Measurements from ENCODE around the gene TAS2R20. TPM values are rescaled to one million over a fixed set of nuclear protein-coding genes. Genes with fewer than 3 reads are reported as not detected.

TAS2R20 gene
- total and polyA plus RNA-seq, 2 experiments from 2014 or later, result 0.61 to 3.6 TPM

GRCh38 chr12:11007608-11008007, 9.5 kb upstream of the TAS2R20 start:
- no peaks in the 10 kb centered on the region for H3K36me3 ChIP-seq
- no peak overlapping the region for H3K4me3 ChIP-seq
- no peak for TF ChIP-seq CTCF (IDR thresholded peaks at IDR 0.05; ENCODE audit: low read depth, low read length)
- H3K9me3 ChIP-seq (ENCODE audit: low read depth), result no peaks in the 10 kb centered on the region
- no peak for DNase-seq (ENCODE audit: low read depth in 1 of 2, low spot score in 1 of 2)
- no peak overlapping the region for H3K27ac ChIP-seq
- H3K27me3 ChIP-seq, result no peaks in the 10 kb centered on the region
- H3K4me1 ChIP-seq (ENCODE audit: low read depth), result no peaks in the 10 kb centered on the region

GRCh38 chr12:10994307-10994706, 3.8 kb downstream of the TAS2R20 start:
- Histone ChIP-seq H3K27ac (no peak overlapping the region), H3K9me3 (ENCODE audit: low read depth) (no peaks in the 10 kb centered on the region), H3K4me1 (ENCODE audit: low read depth) (no peaks in the 10 kb centered on the region), H3K36me3 (peaks cover 3% of the 10 kb centered on the region), H3K4me3 (no peak overlapping the region), H3K27me3 (no peaks in the 10 kb centered on the region)
- TF ChIP-seq CTCF (IDR thresholded peaks at IDR 0.05; ENCODE audit: low read depth, low read length), result no peak
- no peak for DNase-seq (ENCODE audit: low read depth in 1 of 2, low spot score in 1 of 2)

GRCh38 chr12:10989107-10989506, 9.0 kb downstream of the TAS2R20 start:
- no peak overlapping the region for H3K4me3 ChIP-seq
- H3K4me1 ChIP-seq (ENCODE audit: low read depth), result no peaks in the 10 kb centered on the region
- H3K27ac ChIP-seq, result no peak overlapping the region
- DNase-seq (ENCODE audit: low read depth in 1 of 2, low spot score in 1 of 2), result no peak
- no peak for TF ChIP-seq CTCF (IDR thresholded peaks at IDR 0.05; ENCODE audit: low read depth, low read length)
- no peaks in the 10 kb centered on the region for H3K9me3 ChIP-seq (ENCODE audit: low read depth)
- H3K36me3 ChIP-seq, result no peaks in the 10 kb centered on the region
- H3K27me3 ChIP-seq, result no peaks in the 10 kb centered on the region

GRCh38 chr12:10986812-10987211, 11.3 kb downstream of the TAS2R20 start, which contains the start of gene TAS2R50:
Gene TAS2R50, minus strand, starts transcription at chr12:10986912. Its CDS starts 52 bp downstream, at chr12:10986860.
- Histone ChIP-seq H3K4me1 (ENCODE audit: low read depth) (no peaks in the 10 kb centered on the region), H3K27ac (no peak within 1 kb of the TSS), H3K36me3 (no peaks in the 10 kb centered on the region), H3K27me3 (no peaks in the 10 kb centered on the region), H3K4me3 (no peak within 1 kb of the TSS), H3K9me3 (ENCODE audit: low read depth) (no peaks in the 10 kb centered on the region)
- no peak for TF ChIP-seq CTCF (IDR thresholded peaks at IDR 0.05; ENCODE audit: low read depth, low read length)
- DNase-seq (ENCODE audit: low read depth in 1 of 2, low spot score in 1 of 2), result no peak

GRCh38 chr12:10982244-10982643, 15.9 kb downstream of the TAS2R20 start:
- no peak overlapping the region for H3K27ac ChIP-seq
- H3K4me3 ChIP-seq, result no peak overlapping the region
- H3K36me3 ChIP-seq, result no peaks in the 10 kb centered on the region
- no peaks in the 10 kb centered on the region for H3K27me3 ChIP-seq
- H3K9me3 ChIP-seq (ENCODE audit: low read depth), result no peaks in the 10 kb centered on the region
- no peak for DNase-seq (ENCODE audit: low read depth in 1 of 2, low spot score in 1 of 2)
- H3K4me1 ChIP-seq (ENCODE audit: low read depth), result no peaks in the 10 kb centered on the region
- TF ChIP-seq CTCF (IDR thresholded peaks at IDR 0.05; ENCODE audit: low read depth, low read length), result no peak

GRCh38 chr12:10974965-10975364, 23.1 kb downstream of the TAS2R20 start:
- no peaks in the 10 kb centered on the region for H3K4me1 ChIP-seq (ENCODE audit: low read depth)
- H3K4me3 ChIP-seq, result no peak overlapping the region
- H3K27ac ChIP-seq, result no peak overlapping the region
- no peaks in the 10 kb centered on the region for H3K27me3 ChIP-seq
- no peak for TF ChIP-seq CTCF (IDR thresholded peaks at IDR 0.05; ENCODE audit: low read depth, low read length)
- no peaks in the 10 kb centered on the region for H3K36me3 ChIP-seq
- no peaks in the 10 kb centered on the region for H3K9me3 ChIP-seq (ENCODE audit: low read depth)
- no peak for DNase-seq (ENCODE audit: low read depth in 1 of 2, low spot score in 1 of 2)

Data from cardiac muscle cell (in vitro differentiated cells and primary cell).